Testis (tissue), 2 donors: ENCODE data around the gene TMEM138.

ENCODE experiments used
- CTCF ChIP-seq, 3 experiments: fragments of 450-650 bp in 2 of 3; fragments of 200-600 bp in 1 of 3; sonication (generic) in 1 of 3; IDR thresholded peaks; one replicate each; pipeline ENCODE4 v1.5.1; 2016 to 2019; ENCODE audit warnings: antibody characterized with exemption in 3 of 3, mild to moderate bottlenecking in 2 of 3, moderate library complexity in 1 of 3
- POLR2A ChIP-seq: fragments of 450-650 bp; IDR thresholded peaks from one replicate; pipeline ENCODE4 v1.6.1; 2017; ENCODE audit warnings: antibody characterized with exemption, mild to moderate bottlenecking, moderate library complexity

- TF ChIP-seq CTCF (IDR thresholded peaks at IDR 0.05) (no peak), POLR2A (no peak)
These were observed 30.9 kb downstream of the TMEM138 start for GRCh38 chr11:61392981-61393595.
